GM21576 (cell line): Measurements from ENCODE around the gene EPS8L1.
"Not testable (repeated sequence)": the region's sequence is repeated elsewhere in the genome, so short reads cannot be mapped to it uniquely, and the experiment has no call there.

Source experiments
- ATAC-seq: cut with Tn5 transposase; IDR thresholded peaks from one replicate; pipeline ENCODE4 v1.9.1; 2021; ENCODE audit warnings: mild to moderate bottlenecking, moderate library complexity; ENCODE audit not compliant: unreplicated experiment

Gene EPS8L1

DNA sequence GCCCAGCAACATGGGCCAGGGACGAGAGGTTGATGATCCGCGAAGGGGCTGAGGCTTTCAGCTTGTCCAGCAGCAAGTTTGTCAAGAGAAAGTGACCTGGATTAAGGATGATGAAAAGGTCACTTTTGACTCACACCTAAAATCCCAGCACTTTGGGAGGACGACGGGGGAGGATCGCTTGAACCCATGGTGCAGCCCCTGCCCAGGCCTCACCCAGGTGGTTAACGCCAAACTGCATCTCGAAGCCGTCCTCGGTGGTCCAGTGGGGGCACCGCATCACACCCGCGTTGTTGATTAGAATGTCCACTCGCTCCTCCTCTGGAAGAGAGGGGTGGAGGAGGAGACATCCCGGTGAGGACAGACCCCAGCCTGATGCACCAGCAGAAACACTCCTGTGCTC is 27.2 kb upstream of the EPS8L1 start:
- ATAC-seq: no peak

DNA sequence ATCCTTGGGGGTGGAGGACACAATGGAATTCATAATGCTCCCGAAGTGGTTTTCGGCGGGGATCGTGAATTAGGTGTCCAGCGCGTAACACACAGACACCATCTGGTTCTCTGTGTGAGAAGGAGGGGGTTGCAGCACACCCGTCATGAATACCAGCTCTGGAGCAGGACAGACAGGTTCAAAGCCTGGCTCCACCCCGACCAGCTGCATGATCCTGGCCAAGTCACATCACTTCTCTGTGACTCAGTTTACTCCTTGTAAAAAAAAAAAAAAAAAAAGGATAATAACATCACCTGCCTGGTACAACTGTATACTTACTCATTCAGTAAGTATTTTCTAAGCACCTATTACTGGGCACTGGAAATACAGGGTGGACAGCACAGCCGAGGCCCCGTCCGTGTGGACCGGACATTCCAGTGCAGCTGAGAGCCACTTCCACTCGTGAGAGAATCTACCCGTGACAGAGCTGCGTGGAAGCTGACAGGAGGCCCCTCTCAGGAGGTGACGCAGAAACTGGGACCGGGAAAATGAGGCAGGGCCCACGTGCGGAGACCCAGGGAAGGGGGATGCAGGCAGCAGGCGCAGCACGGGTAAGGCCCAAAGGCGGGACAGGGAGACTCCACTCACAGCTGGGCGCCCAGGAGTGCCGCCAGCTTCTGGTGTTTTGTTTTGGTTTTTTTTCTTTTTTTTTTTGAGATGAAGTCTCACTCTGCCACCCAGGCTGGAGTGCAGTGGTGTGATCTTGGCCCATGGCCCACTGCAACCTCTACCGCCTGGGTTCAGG is 24.7 kb upstream of the EPS8L1 start:
- no peak for ATAC-seq

DNA sequence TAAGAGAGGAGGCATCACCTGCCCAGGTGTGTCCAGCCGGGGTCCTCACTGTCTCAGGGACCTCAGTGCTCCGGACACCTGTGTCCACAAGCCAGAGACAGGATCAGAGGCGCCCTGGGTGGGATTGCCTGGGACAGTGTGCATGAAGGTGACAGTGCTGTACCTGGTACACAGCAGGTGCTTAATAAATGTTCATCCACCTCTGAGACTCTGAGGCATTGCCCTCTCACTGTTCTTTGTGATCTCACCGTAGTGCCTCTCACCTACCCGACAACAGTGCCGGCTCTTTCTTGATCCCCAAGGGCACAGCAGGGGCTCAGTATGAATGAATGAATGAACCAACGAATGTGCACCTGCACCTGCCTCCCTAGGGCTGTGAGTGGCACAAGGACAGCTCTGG is 21.9 kb upstream of the EPS8L1 start:
- ATAC-seq: no peak

DNA sequence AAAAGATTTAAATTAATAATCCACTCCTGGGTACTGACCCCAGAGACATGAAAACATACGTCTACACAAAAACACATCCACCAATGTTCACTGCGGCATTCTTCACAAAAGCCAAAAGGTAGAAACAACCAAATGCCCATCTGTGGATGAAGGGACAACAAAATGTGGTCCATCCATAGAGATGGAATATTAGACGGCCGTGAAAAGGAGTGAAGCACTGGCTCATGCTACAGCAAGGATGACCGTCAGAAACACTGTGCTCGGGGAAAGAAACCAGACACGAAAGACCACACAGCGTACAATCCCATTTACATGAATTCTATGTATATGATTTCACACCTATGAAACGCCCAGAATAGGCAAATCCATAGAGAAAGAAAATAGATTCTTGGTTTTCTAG is 18.8 kb upstream of the EPS8L1 start:
- no peak for ATAC-seq

DNA sequence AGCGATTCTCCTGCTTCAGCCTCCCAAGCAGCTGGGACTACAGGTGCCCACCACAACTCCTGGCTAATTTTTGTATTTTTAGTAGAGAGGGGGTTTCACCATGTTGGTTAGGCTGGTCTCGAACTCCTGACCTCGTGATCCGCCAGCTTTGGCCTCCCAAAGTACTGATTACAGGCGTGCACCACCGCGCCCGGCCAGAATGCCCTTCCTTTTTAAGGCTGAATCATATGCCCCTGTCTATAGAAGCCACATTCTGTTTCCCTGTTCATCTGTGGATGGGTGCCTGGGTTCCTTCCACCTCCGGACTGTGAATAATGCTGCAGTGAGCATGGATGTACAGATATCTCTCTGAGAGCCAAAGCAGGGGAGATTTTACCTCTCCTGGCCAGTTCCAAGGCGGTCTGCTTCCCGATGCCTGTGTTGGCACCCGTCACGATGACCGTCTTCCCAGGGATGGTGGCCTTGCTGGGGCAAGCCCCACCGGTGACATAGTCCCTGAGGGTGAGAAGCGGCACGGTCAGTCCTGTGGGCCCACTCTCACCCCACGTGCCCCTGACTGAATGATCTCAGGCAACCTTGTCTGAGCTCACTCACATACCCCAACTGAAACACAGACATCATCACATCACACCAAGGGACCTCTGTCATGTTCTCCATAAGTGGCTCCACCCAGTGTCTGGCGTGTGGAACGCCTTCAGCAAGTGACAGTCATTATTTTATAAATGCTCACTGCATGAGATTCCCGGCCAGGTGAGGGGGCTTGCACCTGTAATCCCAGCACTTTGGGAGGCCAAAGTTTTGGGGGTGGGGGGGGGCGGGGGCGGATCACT is 16.7 kb upstream of the EPS8L1 start:
- ATAC-seq: no peak

DNA sequence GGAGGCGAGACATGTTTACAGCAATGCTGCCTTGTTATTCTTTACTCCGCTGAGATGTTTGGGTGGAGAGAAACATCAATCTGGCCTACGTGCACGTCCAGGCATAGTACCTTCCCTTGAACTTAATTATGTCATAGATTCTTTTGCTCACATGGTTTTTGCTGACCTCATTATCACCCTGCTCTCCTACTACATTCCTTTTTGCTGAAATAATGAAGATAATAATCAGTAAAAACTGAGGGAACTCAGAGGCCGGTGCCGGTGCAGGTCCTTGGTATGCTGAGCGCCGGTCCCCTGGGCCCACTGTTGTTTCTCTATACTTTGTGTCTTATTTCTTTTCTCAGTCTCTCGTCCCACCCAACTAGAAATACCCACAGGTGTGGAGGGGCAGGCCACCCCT is 15.4 kb upstream of the EPS8L1 start:
- ATAC-seq: not testable (repeated sequence)

DNA sequence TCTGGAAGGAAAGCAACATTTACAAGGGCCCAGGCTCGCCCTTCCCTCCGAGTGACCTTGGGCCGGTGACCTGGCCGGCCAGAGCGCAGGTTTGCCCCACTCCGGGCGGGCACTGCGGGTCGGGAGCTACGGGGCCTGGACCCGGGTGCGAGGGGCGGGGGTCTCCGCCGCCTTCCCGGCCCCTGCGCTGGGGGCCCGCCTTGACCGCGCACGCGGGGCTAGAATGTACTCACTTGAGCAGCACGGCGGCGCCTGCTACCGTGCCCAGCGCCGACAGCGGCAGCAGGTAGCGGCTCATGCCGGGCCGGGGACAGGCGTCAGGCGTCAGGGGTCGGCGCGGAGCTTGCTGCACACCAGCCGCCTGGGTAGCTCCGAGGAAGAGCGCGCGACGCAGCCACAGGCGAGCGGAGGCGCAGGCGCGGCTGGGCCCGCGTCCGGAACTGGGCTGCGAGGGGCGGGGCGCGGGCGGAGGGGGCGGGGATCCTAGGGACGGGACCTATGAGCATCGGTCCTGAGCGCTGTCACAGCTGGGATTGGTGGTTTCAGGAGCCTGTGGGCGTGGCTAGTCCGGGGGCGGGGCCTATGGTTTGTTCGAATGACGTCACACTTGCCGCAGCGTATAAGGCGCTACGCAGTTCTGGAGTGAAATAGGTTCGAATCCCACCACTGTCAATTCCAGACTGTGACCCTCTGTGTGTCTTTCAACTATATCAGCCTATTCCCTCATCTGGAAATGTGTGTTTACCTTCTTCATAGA is 12.8 kb upstream of the EPS8L1 start, which contains the start of gene RDH13:
TSS of gene RDH13 (minus strand) at position 414 of the 757 bp plus-strand sequence. CDS start at position 298, 116 bp downstream.
- ATAC-seq: peak; percentile 89

DNA sequence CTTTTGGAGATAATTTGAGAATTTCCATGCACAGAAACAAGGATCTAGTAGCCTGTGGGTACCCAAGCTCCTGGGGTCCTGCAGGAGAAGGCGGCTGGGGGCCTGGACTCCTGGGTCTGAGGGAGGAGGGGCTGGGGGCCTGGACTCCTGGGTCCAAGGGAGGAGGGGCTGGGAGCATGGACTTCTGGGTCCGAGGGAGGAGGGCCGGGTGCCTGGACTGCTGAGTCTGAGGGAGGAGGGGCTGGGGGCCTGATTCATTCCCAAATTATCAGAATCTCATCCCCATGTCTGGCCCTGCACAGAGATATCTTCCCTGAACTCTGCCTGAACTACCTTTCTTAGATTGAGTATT is 12.2 kb upstream of the EPS8L1 start:
- ATAC-seq: no peak

DNA sequence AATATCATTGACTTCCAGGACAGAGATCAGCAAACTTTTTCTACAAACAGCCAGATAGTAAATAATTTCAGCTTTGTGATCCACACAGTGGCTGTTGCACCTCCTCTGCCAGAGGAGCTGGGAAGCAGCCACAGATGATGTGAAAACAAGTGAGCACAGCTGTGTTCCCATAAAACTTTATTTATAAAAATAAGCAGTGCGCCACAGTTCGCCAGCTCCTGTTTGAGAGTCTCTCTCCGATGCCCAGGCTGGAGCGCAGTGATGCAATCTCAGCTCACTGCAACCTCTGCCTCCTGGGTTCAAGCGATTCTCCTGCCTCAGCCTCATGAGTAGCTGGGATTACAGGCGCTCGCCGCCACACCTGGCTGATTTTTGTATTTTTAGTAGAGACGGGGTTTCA is 10.2 kb upstream of the EPS8L1 start:
- not testable (repeated sequence) for ATAC-seq

DNA sequence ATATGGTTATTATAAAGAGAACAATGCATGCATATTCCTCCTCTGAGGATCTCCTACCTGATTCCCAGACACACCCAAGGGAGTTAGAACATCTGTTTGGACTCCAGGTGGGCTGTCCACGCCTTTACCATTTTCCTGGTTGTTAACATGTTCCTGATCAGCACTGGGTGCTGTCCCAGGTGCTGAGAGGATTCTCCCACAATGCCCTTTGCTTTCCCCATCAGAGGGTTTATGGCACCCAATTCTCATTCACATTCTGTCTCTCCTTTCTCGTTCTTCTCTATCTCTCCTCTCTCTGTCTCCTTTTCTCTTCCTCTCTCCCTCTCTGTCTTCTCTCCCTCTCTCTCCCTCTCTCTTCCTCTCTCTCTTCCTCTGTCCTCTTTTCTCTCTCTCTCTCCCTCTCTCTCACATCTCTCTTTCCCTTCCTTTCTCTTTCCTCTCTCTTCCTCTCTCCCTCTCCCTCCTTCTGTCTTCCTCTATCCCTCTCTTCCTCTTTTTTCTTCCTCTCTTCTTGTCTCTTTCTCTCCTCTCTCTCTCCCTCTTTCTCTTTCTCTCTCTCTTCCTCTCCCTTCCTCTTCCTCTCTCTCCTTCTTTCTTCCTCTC is 9.5 kb upstream of the EPS8L1 start:
- ATAC-seq: no peak

DNA sequence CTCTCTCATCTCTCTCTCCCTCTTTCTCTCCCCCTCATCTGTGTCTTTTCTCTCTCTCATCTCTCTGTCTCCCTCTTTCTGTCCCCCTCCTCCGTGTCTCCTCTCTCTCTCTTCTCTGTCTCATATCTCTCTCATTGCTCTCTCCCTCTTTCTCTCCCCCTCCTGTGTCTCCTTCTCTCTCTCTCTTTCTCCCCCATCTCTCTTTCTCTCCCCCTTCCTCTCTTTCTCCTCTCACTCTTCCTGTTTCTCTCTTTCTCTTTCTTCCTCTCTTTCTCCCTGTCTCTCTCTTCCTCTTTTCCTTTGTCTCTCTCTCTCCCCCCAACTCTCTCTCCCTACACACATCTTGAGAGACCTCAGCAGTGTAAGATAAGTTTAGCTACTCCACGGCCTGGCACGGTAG is 7.8 kb upstream of the EPS8L1 start:
- ATAC-seq: no peak

DNA sequence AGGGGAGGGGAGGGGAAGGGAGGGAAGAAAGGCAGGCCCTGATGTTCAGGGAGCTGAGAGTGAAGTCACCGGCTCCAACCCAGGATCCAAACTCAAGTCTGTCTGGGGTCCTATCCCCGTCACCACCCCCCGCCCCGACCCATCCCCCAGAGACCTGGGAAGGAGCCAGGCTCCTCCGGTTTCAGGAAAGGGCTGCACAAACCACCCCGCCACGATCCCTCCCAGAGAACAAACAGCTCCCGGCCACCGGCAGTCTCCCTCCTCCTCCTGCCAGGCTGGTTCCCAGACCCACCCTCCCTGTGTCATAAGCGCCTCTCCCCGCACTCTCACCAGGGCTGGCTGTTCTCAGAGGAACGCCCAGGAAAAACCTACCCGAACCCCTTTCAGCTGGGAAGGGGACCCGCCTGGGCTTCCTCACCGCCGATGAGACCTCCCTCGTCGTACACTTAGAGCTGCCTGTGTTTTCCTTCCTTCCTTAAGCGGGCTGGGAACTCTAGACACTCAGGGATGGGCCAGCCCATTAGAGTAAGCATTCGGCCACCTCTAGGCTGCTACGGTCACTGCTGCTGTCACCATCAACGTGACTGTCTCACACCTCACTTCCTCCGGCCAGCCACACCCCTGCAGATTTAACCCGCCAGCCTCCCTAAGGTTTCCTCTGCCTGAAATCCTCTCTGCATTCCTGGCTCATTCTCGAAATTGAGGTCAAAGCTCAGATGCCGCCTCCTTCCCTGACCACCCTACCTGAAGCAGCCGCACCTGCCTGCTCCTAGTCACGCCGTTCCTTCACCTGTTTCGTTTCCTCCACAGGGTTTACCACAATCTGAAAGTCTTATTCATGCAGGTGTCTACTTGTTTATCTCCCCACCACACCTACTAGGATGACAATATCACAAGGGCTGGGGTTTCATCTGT is 6.5 kb upstream of the EPS8L1 start:
- no peak for ATAC-seq

DNA sequence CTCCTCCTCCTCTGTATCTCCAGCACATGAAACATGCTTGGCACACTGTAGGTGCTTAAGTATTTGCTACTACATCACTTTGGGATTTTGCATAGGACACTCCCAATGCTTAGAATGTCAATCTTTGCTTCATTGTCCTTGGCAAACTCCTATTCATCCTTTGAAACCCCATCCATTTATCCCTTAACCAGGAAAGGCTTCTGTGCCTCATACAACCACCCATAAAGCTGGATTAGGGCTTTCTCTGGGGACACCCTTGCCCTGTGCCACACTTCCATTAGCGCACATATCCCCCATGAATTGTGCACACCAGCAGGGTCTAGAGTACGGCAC is 5.8 kb upstream of the EPS8L1 start:
- no peak for ATAC-seq

DNA sequence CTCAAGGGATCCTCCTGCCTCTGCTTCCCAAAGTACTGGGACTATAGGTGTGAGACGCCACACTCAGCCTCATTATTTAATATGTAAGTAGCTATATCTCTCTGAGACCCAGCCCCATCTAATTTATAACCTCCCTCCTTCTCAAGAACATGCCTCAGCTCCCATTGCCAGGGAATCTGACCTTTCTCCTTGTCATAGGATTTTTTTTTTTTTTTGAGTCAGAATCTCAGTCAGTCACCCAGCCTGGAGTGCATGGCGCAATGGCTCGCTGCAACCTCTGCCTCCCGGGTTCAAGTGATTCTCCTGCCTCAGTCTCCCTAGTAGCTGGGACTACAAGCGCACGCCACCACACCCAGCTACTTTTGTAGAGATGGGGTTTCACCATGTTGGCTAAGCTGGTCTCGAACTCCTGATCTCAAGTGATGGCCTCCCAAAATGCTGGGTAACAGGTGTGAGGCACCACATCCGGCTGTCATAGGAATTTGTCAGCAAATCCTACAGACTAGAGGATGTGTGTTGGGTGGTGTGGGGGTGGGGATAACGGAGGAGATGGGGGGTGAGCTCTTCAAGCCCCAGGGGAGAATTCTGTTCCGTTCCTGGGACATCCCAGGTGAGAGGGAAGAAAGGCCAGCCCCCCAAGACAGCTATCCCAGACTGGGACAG is 5.1 kb upstream of the EPS8L1 start:
- no peak for ATAC-seq

DNA sequence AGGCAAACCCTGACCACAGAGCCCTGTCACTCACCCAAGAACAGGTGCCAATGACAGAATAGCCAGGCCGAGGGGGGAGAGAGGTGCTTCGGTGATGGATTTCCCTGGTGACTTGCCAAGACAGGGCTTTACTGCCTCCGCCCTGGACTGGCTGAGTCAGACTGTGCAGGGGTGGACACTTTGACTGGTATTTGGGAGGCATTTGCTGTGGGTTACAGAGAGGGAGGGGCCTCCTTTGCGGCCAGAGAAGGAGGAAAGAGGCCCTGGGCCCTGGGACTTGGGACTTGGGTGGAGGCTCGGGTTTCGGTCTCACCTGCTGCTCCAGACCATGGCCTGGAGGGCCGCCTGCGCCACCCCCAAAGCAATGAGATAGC is 4.6 kb upstream of the EPS8L1 start:
- ATAC-seq: no peak

DNA sequence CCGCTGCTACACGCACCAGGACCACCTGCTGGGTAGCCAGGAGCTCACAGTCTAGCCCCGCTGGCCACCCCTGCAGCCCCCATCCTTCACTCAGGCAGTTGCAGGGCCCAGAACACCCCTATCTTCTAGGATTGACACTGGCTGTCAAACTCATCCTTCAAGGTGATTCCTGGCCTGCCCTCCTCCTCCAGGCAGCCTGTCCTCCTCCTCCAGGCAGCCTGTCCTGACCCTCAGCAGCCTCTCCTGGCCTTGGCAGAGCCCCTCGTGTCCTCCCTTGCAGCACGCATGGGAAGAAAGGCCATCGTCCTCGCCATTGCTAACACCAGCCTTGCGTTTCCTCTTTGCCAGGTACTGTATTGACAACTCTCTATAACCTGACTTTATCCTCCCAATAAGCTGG is 3.8 kb upstream of the EPS8L1 start:
- ATAC-seq: no peak

DNA sequence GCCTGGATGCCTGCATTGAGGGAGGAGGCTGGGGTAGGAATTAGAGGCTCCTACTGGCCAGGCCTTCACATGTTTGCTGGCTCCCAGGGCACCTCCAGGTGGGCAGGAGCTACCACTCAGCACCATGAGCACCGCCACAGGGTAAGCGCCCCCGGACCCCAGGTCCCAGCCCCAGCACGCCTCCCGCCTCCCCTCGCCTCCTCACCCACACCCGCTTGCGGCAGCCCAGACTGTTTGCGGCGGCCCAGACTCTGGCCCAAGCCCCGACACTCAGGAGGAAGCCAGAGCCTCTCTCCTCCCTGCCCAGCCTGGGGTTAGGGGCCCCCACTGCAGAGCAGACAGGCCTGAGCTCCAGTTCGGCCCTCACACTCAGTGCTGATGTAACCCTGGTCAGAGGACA is 652 bp downstream of the EPS8L1 start:
- no peak for ATAC-seq

DNA sequence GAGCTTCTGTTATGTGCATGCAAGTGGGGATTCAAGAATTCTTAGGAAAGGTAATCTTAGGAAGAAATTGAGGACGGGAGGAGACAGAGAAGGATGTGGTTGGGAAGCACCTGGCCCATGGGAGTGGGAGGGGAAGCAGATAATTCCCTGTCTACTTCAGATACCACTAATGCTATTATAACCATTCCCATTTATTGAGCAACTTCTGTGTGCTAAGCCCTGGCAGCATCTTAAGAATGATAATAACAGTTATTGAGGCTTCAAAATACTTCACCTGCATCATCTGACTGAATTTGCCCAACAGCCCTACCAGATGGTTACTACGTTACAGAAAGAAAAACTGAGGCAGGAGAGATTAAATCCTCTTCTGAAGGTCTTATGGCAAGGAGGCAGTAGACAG is 1.4 kb downstream of the EPS8L1 start:
- ATAC-seq: no peak

DNA sequence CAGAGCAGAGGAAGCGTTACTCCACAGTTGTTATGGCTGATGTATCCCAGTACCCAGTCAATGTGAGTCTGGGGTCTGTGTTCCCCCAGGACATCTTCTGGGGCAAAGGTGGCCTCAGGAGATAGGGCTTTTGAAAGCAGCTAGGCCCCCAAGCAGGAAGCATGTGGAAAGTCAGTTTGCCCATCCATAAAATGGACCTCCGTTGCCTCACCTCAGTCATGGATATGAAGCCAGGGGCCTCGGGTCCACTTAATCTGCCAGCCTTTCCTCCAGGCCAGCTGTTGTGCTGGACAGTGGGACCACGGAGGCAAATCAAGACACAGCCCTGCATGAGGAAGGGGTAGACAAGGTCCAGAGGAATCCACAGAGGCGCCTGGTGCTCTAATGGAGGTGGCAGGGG is 3.3 kb downstream of the EPS8L1 start:
- ATAC-seq: no peak
